ENCODE data around the gene BICRAL.

Gene BICRAL

DNA sequence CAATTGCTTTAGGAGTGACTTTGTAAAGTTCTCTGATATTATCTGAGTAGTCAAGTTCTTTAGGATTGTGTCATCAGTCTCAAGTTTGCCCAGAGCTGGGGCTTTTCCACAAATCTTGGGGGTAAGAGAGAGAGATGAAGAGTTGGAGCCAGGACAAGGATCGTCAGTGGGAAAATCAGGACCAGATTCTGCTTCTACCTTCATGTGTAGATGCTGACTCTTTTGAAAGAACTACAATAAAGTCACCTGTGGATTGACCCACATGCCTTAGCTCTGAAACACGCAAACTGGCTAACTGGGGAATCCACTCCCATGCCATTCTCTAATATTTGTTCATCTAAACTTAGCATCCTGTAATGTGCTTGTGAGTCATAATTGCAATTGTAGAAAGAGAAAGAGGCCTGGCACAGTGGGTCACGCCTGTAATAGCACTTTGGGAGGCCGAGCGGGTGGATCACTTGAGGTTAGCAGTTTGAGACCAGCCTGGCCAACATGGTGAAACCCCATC lies 15.6 kb upstream of the BICRAL start:
- DNase-seq: no peak

DNA sequence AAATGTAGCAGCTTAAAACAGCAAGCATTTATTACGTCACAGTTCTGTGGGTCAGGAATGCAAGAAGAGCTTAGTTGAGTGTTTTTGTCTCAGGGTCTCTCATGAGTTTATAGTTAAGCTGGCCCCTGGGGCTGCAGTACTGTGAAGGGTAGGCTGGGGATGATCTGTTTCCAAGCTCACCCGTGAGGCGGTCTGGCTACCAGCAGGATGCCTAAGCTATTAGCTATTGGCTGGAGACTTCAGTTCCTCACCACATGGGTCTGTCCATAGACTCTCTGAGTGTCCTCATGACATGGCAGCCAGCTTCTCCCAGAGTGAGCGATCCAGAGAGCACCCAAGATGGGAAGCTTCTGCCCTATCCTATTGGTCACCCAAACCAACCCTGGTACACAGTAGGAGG lies 12.8 kb upstream of the BICRAL start:
- DNase-seq: no peak

DNA sequence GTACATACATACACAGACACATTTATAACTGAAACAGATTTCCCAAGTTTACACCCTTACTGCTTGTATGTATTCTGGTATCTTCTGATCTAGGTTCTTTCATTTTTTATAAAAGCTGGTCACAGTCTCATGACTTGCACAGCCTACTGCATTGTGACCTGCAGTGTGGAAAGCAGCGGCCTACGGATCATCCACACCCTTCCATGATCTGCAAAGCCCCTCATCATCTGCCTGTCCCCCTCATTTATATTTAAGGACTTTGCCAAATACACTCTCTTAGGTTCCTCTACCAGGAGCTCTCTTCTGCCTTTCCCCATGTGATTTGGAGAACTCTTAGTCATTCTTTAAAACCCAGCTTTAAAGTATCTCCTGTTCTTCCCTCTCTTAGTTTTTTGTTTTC lies 12.0 kb upstream of the BICRAL start:
- no peak for DNase-seq

DNA sequence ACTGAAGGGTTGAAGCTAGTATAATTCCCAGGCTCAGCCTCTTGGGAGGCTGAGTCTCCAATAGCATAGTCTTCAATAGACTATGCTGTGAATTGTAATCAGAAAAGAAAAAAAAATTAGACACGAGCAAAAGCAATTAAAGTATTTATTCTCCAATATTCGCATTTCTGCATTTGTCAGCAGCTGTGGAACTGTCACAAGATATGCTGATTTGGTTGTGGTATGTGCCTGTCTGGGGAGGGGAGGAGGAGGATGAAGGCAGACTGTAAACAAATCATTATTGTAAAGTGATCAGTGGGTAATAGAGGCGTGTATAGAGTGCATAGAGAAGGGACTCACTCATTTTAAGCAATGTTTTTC lies 10.1 kb upstream of the BICRAL start:
- no peak for DNase-seq

GRCh38 chr6:42774201-42774600 lies 7.7 kb upstream of the BICRAL start:
- no peak for DNase-seq

- peak; percentile 67 for DNase-seq
Measured at GRCh38 chr6:42774821-42775487, 6.9 kb upstream of the BICRAL start.

GRCh38 chr6:42777126-42777822 lies 4.6 kb upstream of the BICRAL start:
- DNase-seq: no peak

- DNase-seq: no peak
Measured at GRCh38 chr6:42778122-42778521, 3.7 kb upstream of the BICRAL start.

GRCh38 chr6:42779521-42779920 lies 2.3 kb upstream of the BICRAL start:
- DNase-seq: no peak

- no peak for DNase-seq
Measured at GRCh38 chr6:42781546-42781795, 381 bp upstream of the BICRAL start.

- peak; percentile 84 for DNase-seq
Measured at GRCh38 chr6:42782689-42783176, 881 bp downstream of the BICRAL start.

- peak; percentile 88 for DNase-seq
Measured at GRCh38 chr6:42783177-42783875, 1.5 kb downstream of the BICRAL start.

GRCh38 chr6:42783876-42784642 lies 2.2 kb downstream of the BICRAL start:
- DNase-seq: no peak

- DNase-seq: no peak
Measured at GRCh38 chr6:42784717-42785498, 3.1 kb downstream of the BICRAL start.

DNA sequence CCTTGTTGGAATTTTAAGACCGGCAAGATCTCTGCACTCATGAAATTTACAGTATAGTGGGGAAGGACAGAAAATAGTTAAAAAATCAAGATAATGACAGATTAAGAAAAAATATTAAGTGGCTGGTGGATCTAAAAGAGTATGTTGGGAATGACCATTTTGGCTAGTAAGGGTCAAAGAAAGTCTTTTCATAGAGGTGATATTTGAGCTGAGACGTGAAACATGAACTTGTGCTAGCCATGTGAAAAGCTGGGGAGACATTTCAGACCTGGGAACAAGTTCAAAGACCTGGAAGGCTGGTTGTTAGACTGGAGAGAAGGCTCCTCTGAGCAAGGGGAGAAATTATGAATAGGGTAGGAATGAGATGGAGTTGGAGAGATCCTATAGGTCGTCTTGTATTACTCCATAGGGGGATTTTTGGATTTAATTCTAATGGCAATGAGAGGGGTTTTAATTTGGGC lies 4.7 kb downstream of the BICRAL start:
- no peak for DNase-seq

DNA sequence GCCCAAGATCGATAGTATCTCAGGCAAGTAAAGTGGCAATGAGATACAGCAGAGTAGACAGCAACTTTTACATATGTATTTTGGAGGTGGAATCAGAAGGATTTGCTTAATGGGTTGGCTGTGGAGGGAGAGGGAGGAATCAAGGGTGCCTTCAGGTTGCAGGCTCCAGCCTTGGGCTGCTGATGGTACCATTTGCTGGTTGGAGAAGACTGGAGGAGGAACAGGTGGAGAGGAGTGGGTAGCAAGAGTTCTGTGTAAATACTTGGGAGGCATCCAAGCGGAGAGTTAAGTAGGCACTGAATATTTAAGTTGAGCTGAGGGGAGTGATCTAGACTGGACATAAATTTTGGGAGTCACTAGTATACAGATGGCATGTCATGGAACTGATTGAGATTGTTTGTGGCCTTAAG lies 5.2 kb downstream of the BICRAL start:
- DNase-seq: no peak

GRCh38 chr6:42788671-42789070 lies 6.8 kb downstream of the BICRAL start:
- no peak for DNase-seq

- DNase-seq: no peak
Measured at GRCh38 chr6:42790549-42791181, 8.8 kb downstream of the BICRAL start.

DNA sequence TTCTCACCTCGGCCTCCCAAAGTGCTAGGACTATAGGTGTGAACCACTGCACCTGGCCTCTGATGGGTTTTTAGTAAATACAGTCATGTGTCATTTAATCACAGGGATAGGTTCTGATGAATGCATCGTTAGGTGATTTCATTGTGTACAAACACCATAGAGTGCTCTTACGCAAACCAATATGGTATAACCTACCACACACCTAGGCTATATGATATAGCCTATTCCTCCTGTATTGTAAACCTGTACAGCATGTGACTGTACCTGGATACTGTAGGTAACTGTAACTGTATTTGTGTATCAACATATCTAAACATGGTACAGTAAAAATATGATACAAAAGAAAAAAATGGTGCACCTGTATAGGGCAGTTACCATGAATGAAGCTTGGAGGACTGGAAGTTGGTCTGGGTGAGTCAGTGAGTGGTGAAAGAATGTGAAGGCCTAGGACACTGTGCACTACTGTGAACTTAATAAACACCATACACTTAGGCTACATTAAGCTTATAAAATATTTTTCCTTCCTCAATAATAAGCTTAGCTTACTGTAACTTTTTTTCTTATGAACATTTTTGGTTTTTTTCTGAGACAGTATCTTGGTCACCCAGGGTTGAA lies 10.0 kb downstream of the BICRAL start:
- no peak for DNase-seq

GRCh38 chr6:42795651-42796050 lies 13.8 kb downstream of the BICRAL start:
- DNase-seq: no peak

GRCh38 chr6:42796171-42796570 lies 14.3 kb downstream of the BICRAL start:
- no peak for DNase-seq

All from activated CD8-positive, alpha-beta memory T cell treated with anti-CD3 and anti-CD28 coated beads, Interleukin-2, amount 50 U/mL, for 48 hours (primary cell).